ENCODE measurements around the gene HELB.
A peak's percentile ranks its signal among the peaks of the same experiment; 100 is the strongest.

Gene HELB

DNA sequence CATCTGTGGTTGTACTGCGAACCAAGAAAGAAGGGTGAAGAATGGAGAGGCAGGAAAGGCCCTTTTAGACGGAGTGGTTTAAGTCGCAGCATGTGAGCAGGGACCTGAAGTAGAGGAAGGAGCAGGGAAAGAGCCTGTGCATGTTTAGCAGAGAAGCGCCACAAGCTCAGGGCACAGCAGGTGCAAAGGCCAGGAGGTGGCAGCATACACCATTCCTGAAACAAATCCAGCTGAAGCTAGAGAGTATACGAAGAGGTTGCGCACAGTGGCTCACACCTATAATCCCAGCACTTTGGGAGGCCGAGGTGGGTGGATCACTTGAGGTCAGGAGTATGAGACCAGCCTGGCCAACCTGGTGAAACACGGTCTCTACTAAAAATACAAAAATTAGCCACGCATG, 49.9 kb downstream of the HELB start:
- intact Hi-C loops (cut with DNase I) = no loop called here
- peak in 7 of 10 donors; percentile 16 to 84 (median 37) for DNase-seq

DNA sequence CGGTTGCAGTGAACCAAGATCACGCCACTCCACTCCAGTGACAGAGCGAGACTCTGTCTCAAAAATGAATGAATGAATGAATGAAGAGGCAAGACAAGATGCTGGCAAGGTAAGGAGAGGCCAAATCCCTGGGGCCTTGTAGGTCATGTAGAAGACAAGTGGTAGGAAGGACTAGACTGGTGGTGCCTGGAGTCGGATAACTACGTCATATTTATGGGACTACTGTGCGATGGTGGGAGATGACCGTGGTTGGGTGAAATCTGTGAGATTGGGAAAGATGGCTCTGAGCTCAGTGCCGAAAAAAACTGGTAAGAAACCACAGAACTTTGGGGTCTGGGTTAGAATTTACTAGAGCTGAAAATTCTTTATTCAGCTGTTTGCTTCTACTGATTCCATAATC, 50.6 kb downstream of the HELB start:
- intact Hi-C loops (cut with DNase I) = no loop called here
- no peak for DNase-seq

DNA sequence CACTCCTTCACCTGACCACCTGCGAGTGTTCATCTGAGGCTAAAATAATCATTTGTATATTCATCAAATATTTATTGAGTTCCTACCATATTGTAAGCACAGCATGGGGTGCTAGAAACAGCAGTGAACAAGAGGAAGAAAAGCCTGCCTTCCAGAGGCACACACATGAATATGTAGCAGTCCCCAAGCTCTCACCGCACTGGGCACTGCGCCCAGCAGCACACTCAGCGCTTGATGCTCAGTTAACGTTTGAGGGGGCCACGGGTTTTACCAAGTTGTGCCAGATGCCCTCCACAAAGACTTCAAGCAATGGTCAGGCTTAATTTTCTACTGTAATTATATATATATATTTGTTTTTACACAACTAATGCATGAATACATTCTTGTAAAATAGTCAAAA, 52.0 kb downstream of the HELB start:
- DNase-seq = peak in 3 of 10 donors; percentile 32 to 76 (median 40)
- intact Hi-C loops (cut with DNase I) = no loop called here

DNA sequence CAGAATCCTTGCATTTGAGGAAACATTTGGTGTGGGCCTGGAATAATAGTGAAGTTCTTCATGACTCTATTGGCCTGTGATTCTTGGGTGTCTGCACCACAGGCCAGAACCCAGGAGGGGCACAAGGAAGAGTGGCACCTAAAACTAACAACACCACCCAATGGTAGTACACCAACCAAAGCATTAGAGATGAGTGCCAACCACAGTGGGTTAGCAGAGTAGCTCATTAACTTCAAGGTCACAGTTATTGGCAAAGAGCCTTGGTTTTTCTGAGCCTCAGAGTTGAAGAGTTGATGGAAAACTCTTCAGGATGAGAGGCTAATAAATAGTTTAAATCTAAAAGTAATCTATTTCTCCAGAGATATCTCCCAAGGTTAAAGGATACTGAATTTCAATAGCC, 57.0 kb downstream of the HELB start:
- no peak for DNase-seq
- intact Hi-C loops (cut with DNase I) = no loop called here

DNA sequence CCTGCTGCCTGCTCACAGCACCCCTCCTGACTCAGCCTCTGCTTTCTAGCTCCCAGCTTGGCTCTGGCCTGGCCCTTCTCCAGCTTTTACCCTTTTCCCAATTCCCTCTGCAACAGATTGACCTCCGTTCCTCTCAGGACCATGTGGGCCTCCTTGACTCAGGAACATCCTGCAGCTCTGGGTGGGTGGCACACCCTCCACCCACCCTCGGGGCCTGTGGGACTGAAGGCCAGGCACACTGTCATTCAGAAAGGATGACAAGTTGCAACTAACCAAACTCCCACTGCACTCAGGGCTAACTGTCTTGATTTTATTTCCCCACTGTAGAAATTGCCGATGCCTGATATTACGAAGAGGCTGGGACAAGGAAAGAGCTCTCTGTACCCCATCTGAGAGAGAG, 59.4 kb downstream of the HELB start:
- DNase-seq = no peak
- intact Hi-C loops (cut with DNase I) = no loop called here

DNA sequence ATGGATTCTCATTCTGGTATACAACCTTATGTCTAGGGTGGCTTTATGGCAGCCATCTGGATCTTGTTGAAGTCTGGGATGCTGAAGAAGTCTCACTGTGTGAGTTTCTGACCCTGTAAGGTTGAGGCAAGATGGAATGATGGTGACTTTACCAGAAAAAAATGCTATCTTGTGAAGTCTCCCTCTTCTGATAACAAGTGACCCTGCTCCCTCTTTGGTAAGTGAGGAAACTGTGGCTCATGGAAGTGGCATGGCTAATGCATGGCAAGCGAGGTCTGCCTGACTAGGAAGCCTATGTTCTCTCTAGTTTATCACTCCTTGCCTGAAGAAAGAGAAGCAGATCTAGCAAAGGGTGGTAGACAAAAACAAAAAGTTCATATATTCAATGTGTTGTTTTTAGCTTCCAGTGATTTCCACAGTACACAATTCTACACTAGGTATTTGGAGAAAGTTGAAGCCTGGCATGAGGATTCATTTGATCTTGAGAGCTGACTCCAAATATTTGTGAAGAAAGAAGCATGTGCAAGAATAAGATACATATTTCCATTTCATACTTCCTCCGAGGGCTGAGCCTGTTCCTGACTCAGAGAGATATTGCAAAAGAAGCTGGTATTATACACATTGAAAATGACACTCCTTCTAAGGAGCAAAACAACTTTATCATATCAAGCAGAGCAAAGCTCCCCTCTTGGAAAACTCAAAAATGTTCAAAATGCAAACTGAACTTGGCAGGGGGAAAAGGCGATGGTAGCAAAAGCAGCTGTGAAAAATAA, 63.6 kb downstream of the HELB start:
- intact Hi-C loops (cut with DNase I) = no loop called here
- DNase-seq = no peak

DNA sequence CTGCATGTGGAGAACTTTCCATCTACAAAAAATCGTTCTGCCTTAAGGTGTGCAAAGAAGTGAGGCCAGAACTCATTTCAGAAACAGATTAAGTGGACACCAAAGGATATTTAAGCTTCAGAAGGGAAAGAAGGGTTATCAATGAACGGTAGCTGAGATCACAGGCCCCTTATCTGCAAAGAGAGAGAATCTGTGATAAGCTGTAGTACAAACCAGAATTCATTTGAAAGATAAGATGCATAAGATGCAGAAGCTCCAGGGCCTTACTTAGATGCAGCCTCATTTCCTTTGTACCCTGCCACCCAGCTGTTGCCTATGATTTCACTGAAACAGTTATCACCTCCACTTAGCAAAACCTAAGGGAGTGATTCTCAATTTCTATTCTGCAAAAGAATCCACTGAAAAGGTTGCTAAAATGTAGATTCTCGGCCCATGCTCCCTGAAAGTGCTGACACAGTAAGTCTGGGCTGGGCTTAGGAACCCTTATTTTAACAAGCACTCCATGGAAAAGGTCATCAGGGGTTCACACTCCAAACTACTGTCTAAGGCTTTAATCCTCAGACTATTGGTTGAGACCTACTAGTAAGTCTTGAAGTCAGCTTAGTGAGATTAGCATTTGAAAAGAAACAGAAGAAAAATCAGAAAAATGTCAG, 64.8 kb downstream of the HELB start:
- intact Hi-C loops (cut with DNase I) = no loop called here
- no peak for DNase-seq

DNA sequence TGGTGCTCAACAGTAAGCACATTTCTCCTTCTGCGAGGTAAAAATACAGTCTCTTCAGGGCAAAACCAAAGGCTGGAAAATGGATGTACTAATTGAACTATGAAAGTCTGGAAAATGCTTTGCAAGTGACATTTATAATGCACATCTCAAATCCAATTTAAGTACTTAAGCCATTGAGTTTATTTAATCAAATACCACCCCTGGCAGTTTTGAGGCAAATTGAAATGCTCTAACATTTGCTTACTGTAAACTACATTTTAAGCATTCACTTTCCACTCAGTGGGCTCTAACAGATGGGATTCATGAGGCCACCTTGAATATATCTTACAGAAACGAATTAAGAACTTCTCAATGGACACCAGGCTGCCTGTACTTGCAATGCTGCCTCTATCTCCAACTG, 69.7 kb downstream of the HELB start:
- DNase-seq = no peak
- intact Hi-C loops (cut with DNase I) = no loop called here

DNA sequence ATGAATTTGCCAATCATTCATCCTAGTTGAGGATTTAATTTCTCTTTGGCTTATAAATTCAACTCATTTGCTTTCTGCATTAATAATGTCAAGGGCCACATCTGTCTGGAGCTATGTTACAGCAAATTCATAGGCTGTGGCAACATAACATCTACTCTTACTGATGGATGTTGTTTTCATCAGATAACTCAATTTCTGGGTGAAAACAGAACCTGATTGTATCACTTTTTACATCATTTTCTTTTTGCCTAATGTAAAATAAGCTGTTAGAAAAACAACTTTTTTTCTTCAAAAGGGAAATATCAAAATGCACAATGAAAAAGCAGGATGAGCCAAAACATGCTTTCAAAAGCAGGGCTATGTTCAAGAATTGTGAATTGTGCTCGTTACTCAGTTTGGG, 73.3 kb downstream of the HELB start:
- intact Hi-C loops (cut with DNase I) = no loop called here
- DNase-seq = no peak

DNA sequence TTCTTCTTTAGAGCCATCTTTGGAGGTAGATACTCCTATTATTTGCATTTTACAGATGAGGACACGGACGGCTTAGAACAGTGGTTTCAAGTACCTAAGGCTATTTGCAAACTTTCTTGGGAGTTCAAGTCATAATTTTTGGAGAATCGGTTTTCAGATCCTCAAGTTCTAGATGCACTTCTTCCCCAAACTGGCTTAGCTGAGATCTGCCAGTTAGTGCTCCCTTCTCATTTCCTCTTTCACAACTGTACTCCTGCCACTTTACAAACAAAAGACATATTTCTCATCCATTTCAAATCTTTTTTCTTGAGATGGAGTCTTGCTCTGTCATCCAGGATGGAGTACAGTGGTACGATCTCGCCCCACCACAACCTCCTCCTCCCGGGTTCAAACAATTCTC, 77.3 kb downstream of the HELB start:
- DNase-seq = no peak
- intact Hi-C loops (cut with DNase I) = no loop called here

DNA sequence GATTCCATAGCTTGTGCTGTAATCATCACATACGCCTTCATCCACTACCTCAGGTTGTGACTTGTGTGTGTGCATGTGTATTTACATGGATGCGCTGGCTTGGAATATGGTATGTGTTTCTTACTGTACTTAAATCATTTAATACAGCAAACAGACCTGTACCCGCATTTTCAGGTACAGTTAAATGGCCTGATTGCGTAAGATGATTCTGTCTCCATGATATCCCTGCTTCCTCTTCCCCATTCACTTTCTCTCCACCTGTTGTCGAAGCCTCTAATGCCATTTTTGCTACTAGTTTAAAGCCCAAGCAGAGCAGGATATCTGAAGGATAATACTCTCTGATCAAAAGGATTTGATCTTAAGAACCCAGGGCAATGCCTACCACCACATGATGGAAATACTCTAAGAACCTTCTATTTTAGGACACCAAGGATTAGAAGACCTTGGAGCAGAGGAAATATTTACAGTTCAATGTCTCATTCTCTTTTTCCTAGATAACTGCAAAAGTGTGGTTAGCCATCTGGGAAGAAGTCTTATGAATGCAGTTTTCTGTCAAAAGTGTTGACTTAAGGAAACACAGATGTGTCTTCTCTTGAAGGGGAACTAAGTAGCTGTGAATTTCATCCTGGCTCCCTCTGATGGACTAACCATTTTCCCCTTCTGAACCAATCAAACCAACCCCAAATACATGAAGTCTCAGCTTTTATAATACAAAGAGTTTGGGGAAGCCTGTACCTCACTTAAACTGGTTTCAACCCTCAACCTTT, 78.7 kb downstream of the HELB start:
- no peak for DNase-seq
- intact Hi-C loops (cut with DNase I) = no loop called here

DNA sequence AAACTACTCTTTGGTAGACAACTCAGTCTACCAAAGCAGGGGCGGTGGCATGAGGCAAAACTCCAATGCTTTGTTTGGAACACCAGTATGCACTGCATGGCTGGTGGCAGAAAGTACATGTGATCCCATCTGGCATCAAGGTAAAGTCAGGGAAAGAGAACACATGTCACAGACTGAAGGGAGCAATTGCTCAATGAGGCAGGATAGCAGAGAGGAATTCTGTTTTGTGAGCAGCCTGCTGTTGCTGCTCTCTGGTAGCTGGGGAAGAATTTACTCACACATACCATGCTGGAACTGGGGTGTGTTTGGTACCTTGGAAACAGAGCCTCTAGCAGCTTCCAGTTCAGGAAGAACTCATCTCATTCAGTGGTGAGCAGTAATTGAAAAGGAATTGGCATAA, 84.8 kb downstream of the HELB start:
- DNase-seq = no peak
- intact Hi-C loops (cut with DNase I) = no loop called here

Measured in posterior cingulate gyrus (tissue), 11 donors.